AG04449 (cell line): ENCODE results near the gene CTNS.
A peak's percentile ranks its signal among the peaks of the same experiment; 100 is the strongest.

Experiments used
- CTCF ChIA-PET: fragments of 350-600 bp; formaldehyde crosslinking; extraction: SDS; loops from one replicate; lab custom pipeline; 2021; ENCODE audit warnings: antibody characterized with exemption; lab: Yijun Ruan, JAX
- POLR2A ChIA-PET: fragments of 400-600, 350-600 bp; formaldehyde crosslinking; extraction: SDS; loops from one replicate; lab custom pipeline; 2020; ENCODE audit warnings: antibody characterized with exemption, inconsistent platforms; lab: Yijun Ruan, JAX
- DNase-seq: peaks from one replicate; pipeline ENCODE4 v3.0.0-alpha.2; 2010; ENCODE audit warnings: low read depth, low spot score
- H3K4me3 ChIP-seq: 2 replicates; pipeline ENCODE4 v1.5.1; 2011; ENCODE audit warnings: low read depth, mild to moderate bottlenecking, control low read depth, low read length
- TF ChIP-seq, protein P1 (sequence below): IDR thresholded peaks from one replicate; pipeline ENCODE4 v1.5.1; 2011; ENCODE audit warnings: mild to moderate bottlenecking, moderate library complexity, low read length, control low read depth, inconsistent platforms; ENCODE audit not compliant: insufficient read depth; ENCODE audit errors: missing control alignments

Gene CTNS

DNA sequence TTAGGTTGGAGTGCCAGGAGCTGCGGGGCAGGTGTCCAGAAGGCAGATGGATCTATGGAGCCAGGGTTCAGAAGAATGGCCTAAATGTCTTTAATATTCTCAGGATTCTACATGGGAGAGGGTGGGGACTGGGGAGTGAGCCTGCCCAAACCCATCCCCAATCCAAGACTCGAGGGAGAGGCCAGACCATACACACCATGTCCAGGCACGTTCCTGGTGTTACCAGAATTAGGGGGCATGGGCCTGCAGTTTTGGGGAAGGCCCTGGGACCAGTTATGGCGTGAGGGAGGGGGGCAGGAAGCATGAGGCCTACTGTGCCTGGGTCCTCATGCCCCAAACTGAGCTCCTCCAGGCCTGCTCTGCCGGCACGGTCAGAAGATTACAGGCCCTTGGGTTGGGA lies 30.0 kb downstream of the CTNS start:
- DNase-seq = no peak
- TF ChIP-seq, protein P1, sequence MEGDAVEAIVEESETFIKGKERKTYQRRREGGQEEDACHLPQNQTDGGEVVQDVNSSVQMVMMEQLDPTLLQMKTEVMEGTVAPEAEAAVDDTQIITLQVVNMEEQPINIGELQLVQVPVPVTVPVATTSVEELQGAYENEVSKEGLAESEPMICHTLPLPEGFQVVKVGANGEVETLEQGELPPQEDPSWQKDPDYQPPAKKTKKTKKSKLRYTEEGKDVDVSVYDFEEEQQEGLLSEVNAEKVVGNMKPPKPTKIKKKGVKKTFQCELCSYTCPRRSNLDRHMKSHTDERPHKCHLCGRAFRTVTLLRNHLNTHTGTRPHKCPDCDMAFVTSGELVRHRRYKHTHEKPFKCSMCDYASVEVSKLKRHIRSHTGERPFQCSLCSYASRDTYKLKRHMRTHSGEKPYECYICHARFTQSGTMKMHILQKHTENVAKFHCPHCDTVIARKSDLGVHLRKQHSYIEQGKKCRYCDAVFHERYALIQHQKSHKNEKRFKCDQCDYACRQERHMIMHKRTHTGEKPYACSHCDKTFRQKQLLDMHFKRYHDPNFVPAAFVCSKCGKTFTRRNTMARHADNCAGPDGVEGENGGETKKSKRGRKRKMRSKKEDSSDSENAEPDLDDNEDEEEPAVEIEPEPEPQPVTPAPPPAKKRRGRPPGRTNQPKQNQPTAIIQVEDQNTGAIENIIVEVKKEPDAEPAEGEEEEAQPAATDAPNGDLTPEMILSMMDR = no peak
- POLR2A ChIA-PET = interaction anchor here (2.1 to 2.3 kb wide), 2 partner anchors 9 to 30 kb away, joined by 11 to 13 read pairs; partner anchors contain the start of genes CTNS and SHPK
- H3K4me3 ChIP-seq = peak overlapping the region; percentile 31
- CTCF ChIA-PET = no interaction called here

DNA sequence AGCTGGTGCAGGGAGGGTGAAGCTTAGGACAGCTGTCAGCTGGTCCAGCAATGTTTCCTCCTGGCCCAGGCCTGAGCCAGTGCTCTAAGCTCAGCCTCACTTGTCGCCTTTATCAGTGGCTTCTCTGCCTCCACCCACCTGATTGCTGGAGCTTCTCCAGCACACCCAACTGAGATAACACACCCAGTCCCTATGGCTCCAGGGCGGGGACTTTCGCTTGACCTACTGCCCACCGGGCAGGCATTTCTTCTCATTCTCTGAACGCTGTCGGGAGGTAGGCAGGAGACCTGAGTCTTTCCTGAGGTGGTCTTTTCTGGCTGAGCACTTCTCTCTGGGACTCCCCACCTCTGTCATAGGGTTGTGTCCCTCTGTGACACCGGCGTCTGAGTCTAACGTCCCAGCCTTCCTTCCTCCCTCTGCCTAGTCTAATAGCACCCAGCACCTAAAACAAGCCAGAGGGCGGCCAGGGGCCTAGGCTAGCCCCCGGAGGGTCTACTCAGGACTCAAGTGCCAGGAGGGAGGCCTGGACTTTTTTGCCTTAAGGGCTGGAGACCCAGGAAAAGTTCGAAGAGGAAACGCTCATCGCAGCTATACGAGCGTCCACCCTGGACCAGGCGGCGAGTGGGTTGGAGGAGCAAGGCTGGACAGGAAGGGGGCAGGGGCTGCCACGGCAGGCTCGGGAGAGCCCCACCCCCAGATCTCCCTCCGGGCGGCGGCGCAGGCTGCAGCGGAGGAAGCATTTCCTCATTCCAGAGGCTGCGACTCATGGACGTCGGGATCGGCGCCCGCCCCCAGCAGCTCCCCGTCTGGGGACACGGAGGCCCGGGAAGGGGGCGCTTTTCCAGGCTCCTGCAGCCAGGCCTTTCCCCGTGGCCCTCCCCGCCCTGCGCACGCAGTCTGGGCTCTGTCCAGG lies 31.1 kb downstream of the CTNS start:
- peak; percentile 61 for DNase-seq
- H3K4me3 ChIP-seq = peak overlapping the region; percentile 99
- TF ChIP-seq, protein P1 = no peak
- ChIA-PET POLR2A (interaction anchor here (0.5 to 2.3 kb wide), 15 partner anchors 8 to 223 kb away, joined by 3 to 13 read pairs (median 4); partner anchors contain the start of genes CTNS, NCBP3 and SHPK), CTCF (no interaction called here)

DNA sequence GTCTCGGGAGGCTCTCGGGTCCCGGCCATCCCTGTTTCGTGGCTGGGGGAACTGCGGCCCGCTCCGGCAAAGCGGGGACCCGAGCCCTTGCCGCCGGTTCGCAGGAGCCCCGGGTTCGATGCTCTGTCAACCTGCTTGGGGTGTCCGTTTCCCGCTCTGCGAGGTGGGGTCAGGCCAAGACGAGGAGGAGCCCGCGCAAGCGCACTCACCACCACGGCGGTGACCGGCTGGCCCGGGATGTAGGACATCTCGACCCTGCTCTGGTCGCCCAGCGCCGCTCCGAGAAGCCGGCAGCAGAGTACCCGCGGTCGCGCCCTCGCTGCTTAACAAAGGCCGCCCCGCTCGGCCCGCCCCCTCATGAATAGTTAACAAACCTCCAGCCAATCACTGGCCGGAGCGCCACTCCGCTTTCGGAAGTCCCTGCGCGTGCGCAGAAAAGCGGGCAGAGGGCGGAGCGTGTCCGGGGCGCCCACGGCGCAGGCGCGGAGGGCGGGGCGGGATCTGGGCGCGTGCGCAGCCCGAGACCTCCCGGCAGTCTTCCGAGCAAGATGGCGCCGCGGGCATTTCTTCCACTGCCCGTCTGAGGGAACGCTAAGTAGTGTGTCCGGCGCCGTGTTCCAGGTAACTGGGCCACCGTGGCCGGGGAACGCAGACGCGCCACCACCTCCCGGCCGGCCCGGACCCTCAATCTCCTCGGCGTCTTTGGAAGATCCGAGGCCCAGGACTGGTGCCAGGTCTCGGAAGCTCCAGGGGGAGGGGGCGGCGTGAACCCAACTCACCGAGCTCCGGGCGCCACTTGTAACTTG lies 31.9 kb downstream of the CTNS start, which contains the start of the genes EMC6 and TAX1BP3:
TSS of gene EMC6 (plus strand) at position 534 of the 806 bp plus-strand sequence. CDS start 335 bp downstream, outside the sequence.
TSS of gene TAX1BP3 (minus strand) at position 300 of the 806 bp plus-strand sequence. CDS start at position 248, 52 bp downstream.
- ChIA-PET CTCF (no interaction called here), POLR2A (interaction anchor here (0.6 to 2.3 kb wide), 13 partner anchors 9 to 222 kb away, joined by 3 to 13 read pairs (median 5); partner anchors contain the start of genes CTNS, NCBP3 and SHPK)
- DNase-seq = peak; percentile 73
- TF ChIP-seq, protein P1 = no peak
- peak within 1 kb of the TSS; percentile 99 for H3K4me3 ChIP-seq

DNA sequence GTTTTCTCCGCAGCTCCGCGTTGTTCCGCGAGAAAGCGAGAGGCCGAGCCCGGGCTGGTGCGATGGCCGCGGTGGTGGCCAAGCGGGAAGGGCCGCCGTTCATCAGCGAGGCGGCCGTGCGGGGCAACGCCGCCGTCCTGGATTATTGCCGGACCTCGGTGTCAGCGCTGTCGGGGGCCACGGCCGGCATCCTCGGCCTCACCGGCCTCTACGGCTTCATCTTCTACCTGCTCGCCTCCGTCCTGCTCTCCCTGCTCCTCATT lies 32.5 kb downstream of the CTNS start:
- H3K4me3 ChIP-seq = peak overlapping the region; percentile 93
- ChIA-PET CTCF (no interaction called here), POLR2A (interaction anchor here (0.6 to 2.3 kb wide), 3 partner anchors 9 to 53 kb away, joined by 3 to 11 read pairs (median 5); partner anchors contain the start of genes CTNS and SHPK)
- TF ChIP-seq, protein P1 = no peak
- DNase-seq = no peak

DNA sequence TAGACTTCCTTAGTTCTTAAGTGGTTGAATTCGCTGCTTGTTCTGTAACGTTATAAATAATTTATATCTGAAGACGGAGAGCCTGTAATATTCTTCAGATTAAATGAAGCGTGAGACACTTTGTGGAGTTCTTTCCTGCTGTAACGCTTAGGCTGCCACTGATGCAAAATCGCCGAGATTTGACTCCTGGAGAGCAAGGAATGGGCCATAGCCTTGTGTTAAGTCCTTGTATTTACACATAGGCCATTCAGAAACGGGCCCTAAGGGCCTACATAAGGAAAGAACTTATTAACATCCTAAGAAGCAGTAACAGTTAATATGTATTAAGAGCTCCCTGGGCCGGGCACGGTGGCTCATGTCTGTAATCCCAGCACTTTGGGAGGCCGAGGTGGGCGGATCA lies 33.0 kb downstream of the CTNS start:
- TF ChIP-seq, protein P1 = no peak
- ChIA-PET CTCF (interaction anchor here (0.8 to 1.2 kb wide), 2 partner anchors 13 to 50 kb away, joined by 3 to 7 read pairs; no protein-coding TSS in a partner anchor), POLR2A (interaction anchor here (0.7 kb wide), 1 partner anchor 98 kb away, joined by 6 read pairs; no protein-coding TSS in a partner anchor)
- peak overlapping the region; percentile 93 for H3K4me3 ChIP-seq
- no peak for DNase-seq
